B cell (primary cell): ENCODE measurements around the gene MZF1. TPM values are rescaled to one million over a fixed set of nuclear protein-coding genes. Genes with fewer than 3 reads are reported as not detected.

ENCODE experiments used
- ATAC-seq: fragments of 200-7000 bp; cut with Tn5 transposase; one replicate; pipeline ENCODE4 v1.10.0; 2021; ENCODE audit warnings: low read depth, mild to moderate bottlenecking, moderate number of reproducible peaks, moderate library complexity
- CTCF ChIA-PET: fragments of 350-600 bp; sonication (Branson Sonifier 250); formaldehyde crosslinking; loops from one replicate; lab custom pipeline; 2021; ENCODE audit warnings: antibody characterized with exemption, inconsistent platforms; lab: Charles Lee
- POLR2A ChIA-PET: fragments of 350-600 bp; sonication (Branson Sonifier 250); formaldehyde crosslinking; loops from one replicate; lab custom pipeline; 2021; ENCODE audit warnings: antibody characterized with exemption; lab: Charles Lee
- DNase-seq: peaks from one replicate; pipeline ENCODE4 v3.0.0; 2013
- H2AFZ ChIP-seq: 2 replicates; pipeline ENCODE4 v1.6.1; 2012; ENCODE audit warnings: mild to moderate bottlenecking, low read depth, low read length; ENCODE audit not compliant: insufficient read depth, poor library complexity, severe bottlenecking
- H3K27ac ChIP-seq, 2 donors: 1 replicate in 1 of 2; 2 replicates in 1 of 2; pipeline ENCODE4 v1.5.1; 2012 to 2013; ENCODE audit warnings: low read length in 2 of 2, mild to moderate bottlenecking in 2 of 2, moderate library complexity in 1 of 2
- H3K27me3 ChIP-seq, 4 experiments: fragments of 200-600 bp in 1 of 4; sonication (generic) in 1 of 4; replicated peaks in 1 of 4; 1 replicate in 2 of 4; 2 replicates in 2 of 4; pipeline versions ENCODE4 v1.6.1 to v1.7.0; 2013 to 2016; ENCODE audit warnings: low read length in 3 of 4, mild to moderate bottlenecking in 2 of 4, mixed read lengths in 1 of 4, moderate library complexity in 1 of 4; ENCODE audit not compliant: insufficient read depth in 4 of 4, control insufficient read depth in 3 of 4; ENCODE audit errors: control extremely low read depth in 1 of 4
- H3K36me3 ChIP-seq, 2 experiments: replicated peaks in 1 of 2; 1 replicate in 1 of 2; 2 replicates in 1 of 2; pipeline versions ENCODE4 v1.6.1 to v1.7.1; 2013; ENCODE audit warnings: low read length in 1 of 2; ENCODE audit not compliant: insufficient read depth in 2 of 2, control insufficient read depth in 1 of 2; ENCODE audit errors: control extremely low read depth in 1 of 2, extremely low read depth in 1 of 2
- H3K4me1 ChIP-seq, 2 donors: fragments of 200-600 bp in 1 of 2; sonication (generic) in 1 of 2; 1 replicate in 1 of 2; 2 replicates in 1 of 2; pipeline versions ENCODE4 v1.5.1 to v1.6.1; 2013 to 2017; ENCODE audit warnings: low read length in 2 of 2; ENCODE audit not compliant: control insufficient read depth in 2 of 2, insufficient read depth in 2 of 2
- H3K4me2 ChIP-seq: replicated peaks from 2 replicates; pipeline ENCODE3; 2012; ENCODE audit warnings: mild to moderate bottlenecking, low read depth, low read length; ENCODE audit not compliant: poor library complexity, severe bottlenecking
- H3K4me3 ChIP-seq, 5 experiments: fragments of 200-600 bp in 1 of 5; sonication (generic) in 1 of 5; 1 replicate in 3 of 5; 2 replicates in 2 of 5; pipeline versions ENCODE4 v1.5.1 to v1.7.0; 2011 to 2016; ENCODE audit warnings: low read length in 4 of 5, mild to moderate bottlenecking in 4 of 5, low read depth in 2 of 5, control low read depth in 1 of 5, moderate library complexity in 1 of 5; ENCODE audit not compliant: insufficient read depth in 1 of 5; ENCODE audit errors: control extremely low read depth in 1 of 5, extremely low read depth in 1 of 5
- H3K79me2 ChIP-seq: fragments of 200-600 bp; sonication (generic); one replicate; pipeline ENCODE4 v1.6.0; 2016; ENCODE audit warnings: low read length; ENCODE audit not compliant: control insufficient read depth, insufficient read depth
- H3K9ac ChIP-seq: fragments of 200-600 bp; sonication (generic); 2 replicates; pipeline ENCODE4 v1.6.1; 2017; ENCODE audit warnings: mild to moderate bottlenecking, low read length, moderate library complexity
- H3K9me3 ChIP-seq, 3 donors: one replicate each; pipeline versions ENCODE4 v1.6.1 to v1.7.1; 2013; ENCODE audit warnings: low read length in 2 of 3; ENCODE audit not compliant: control insufficient read depth in 2 of 3, insufficient read depth in 1 of 3; ENCODE audit errors: control extremely low read depth in 1 of 3
- H4K20me1 ChIP-seq: 2 replicates; pipeline ENCODE4 v1.6.0; 2012; ENCODE audit warnings: mild to moderate bottlenecking, low read length; ENCODE audit not compliant: insufficient read depth, control insufficient read depth, poor library complexity, severe bottlenecking
- H3K27ac Mint-ChIP-seq: one replicate; pipeline ENCODE4 v1.8.0; 2021; ENCODE audit warnings: mixed read lengths
- H3K27me3 Mint-ChIP-seq: one replicate; pipeline ENCODE4 v1.8.0; 2021; ENCODE audit warnings: mixed read lengths
- H3K4me1 Mint-ChIP-seq: one replicate; pipeline ENCODE4 v1.8.0; 2021; ENCODE audit warnings: mixed read lengths
- H3K4me3 Mint-ChIP-seq: one replicate; pipeline ENCODE4 v1.8.0; 2021; ENCODE audit warnings: mixed read lengths
- H3K9me3 Mint-ChIP-seq: one replicate; pipeline ENCODE4 v1.8.0; 2022; ENCODE audit warnings: mixed read lengths; ENCODE audit not compliant: insufficient read depth
- EZH2 ChIP-seq: IDR thresholded peaks from 2 replicates; pipeline ENCODE4 v1.6.1; 2012; ENCODE audit warnings: borderline replicate concordance, low read depth, mild to moderate bottlenecking, moderate library complexity, low read length; ENCODE audit not compliant: insufficient read depth, poor library complexity, severe bottlenecking
- WGBS: methylation state at CpG from one replicate; pipeline ENCODE4 v1.1.5; 2013; ENCODE audit warnings: missing lambda C conversion rate; ENCODE audit not compliant: insufficient coverage; 5-methylcytosine and 5-hydroxymethylcytosine counted together
- intact Hi-C: fragments of 100-400 bp; cut with micrococcal nuclease; formaldehyde crosslinking; loops from one replicate; pipeline ENCODE4 v1.10.0; 2022
- polyA plus RNA-seq: library from polyadenylated mRNA; depleted of rRNA; stranded (reverse); fragments of >200 nt; gene quantifications from 2 replicates; pipeline ENCODE4 v1.2.3, GENCODE V29; 2012
- total RNA-seq, 2 donors: library from RNA; stranded (reverse); fragments of 120-200 nt in 1 of 2; gene quantifications; 1 replicate in 1 of 2; 2 replicates in 1 of 2; pipeline versions ENCODE4 v1.2.3 to v1.2.4, GENCODE V29; 2013 to 2022
- TF ChIP-seq, protein P1 (sequence below): fragments of 200-600 bp; IDR thresholded peaks from one replicate; pipeline ENCODE4 v1.8.0; 2022; ENCODE audit warnings: antibody characterized with exemption, mild to moderate bottlenecking

The MZF1 gene
- total and polyA plus RNA-seq, 2 donors (not counting 1 experiment from before 2014, with no cell fraction given), result 79.4 to 95.8 TPM

- Mint-ChIP-seq H3K4me1 (peaks cover 43% of the 10 kb centered on the region), H3K4me3 (no peak overlapping the region), H3K27ac (no peak overlapping the region), H3K27me3 (no peaks in the 10 kb centered on the region), H3K9me3 (no peaks in the 10 kb centered on the region)
- Histone ChIP-seq H3K79me2 (peaks cover 58% of the 10 kb centered on the region), H3K27me3 (no peaks in the 10 kb centered on the region), H3K27ac (no peak overlapping the region), H2AFZ (no peak overlapping the region), H3K4me1 (peaks cover 26 to 36% of the 10 kb centered on the region in 2 donors), H3K4me2 (no peak overlapping the region), H4K20me1 (peaks cover 61% of the 10 kb centered on the region), H3K9me3 (no peaks in the 10 kb centered on the region), H3K4me3 (no peak overlapping the region), H3K36me3 (peaks cover 1 to 72% of the 10 kb centered on the region in 2 experiments), H3K9ac (no peak overlapping the region)
- POLR2A ChIA-PET, result no interaction called here
- WGBS, result 98% methylated on average over 11 of the region's 13 CpGs
- CTCF ChIA-PET, result no interaction called here
- no peak for ATAC-seq
- TF ChIP-seq, protein P1, sequence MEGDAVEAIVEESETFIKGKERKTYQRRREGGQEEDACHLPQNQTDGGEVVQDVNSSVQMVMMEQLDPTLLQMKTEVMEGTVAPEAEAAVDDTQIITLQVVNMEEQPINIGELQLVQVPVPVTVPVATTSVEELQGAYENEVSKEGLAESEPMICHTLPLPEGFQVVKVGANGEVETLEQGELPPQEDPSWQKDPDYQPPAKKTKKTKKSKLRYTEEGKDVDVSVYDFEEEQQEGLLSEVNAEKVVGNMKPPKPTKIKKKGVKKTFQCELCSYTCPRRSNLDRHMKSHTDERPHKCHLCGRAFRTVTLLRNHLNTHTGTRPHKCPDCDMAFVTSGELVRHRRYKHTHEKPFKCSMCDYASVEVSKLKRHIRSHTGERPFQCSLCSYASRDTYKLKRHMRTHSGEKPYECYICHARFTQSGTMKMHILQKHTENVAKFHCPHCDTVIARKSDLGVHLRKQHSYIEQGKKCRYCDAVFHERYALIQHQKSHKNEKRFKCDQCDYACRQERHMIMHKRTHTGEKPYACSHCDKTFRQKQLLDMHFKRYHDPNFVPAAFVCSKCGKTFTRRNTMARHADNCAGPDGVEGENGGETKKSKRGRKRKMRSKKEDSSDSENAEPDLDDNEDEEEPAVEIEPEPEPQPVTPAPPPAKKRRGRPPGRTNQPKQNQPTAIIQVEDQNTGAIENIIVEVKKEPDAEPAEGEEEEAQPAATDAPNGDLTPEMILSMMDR, result no peak
- TF ChIP-seq EZH2, result no peak
- intact Hi-C loops, result no loop called here
- DNase-seq, result peak; percentile 29
These were observed 22.6 kb downstream of the MZF1 start for GRCh38 chr19:58550362-58551122.

DNA sequence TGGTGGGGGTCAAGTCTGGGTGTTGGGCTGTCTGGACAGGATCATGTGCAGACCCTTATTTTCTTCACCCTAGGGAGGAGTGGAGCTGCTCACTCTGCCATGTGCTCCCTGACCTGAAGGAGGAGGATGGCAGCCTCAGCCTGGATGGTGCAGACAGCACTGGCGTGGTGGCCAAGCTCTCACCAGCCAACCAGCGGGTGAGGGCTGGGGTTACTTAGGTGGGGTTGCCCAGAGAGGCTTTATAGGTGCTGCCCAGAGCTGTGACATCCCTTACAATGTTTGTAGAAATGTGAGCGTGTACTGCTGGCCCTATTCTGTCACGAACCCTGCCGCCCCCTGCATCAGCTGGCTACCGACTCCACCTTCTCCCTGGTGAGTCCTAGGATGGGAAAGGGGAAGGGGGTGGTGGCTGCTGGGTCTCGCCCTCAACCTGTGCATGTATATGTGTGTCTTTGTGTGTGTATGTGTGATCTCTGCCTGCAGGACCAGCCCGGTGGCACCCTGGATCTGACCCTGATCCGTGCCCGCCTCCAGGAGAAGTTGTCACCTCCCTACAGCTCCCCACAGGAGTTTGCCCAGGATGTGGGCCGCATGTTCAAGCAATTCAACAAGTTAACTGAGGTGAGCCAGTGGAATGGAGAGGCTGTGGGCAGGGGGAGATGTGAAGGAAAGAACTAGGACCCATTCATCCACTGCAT, 23.3 kb downstream of the MZF1 start:
- ATAC-seq, result no peak
- intact Hi-C loops, result no loop called here
- H3K27ac ChIP-seq, result no peak overlapping the region
- TF ChIP-seq, protein P1, result no peak
- no peak for TF ChIP-seq EZH2
- H3K4me1 ChIP-seq, result peaks cover 26 to 38% of the 10 kb centered on the region in 2 donors
- H3K36me3 ChIP-seq, result peaks cover 1 to 73% of the 10 kb centered on the region in 2 experiments
- no peak overlapping the region for H3K4me2 ChIP-seq
- H3K9me3 ChIP-seq, result no peaks in the 10 kb centered on the region
- no peak overlapping the region for H3K9ac ChIP-seq
- Mint-ChIP-seq H3K4me1 (peaks cover 39% of the 10 kb centered on the region), H3K27me3 (no peaks in the 10 kb centered on the region), H3K9me3 (no peaks in the 10 kb centered on the region), H3K4me3 (no peak overlapping the region), H3K27ac (no peak overlapping the region)
- H4K20me1 ChIP-seq, result peaks cover 69% of the 10 kb centered on the region
- H3K79me2 ChIP-seq, result peaks cover 61% of the 10 kb centered on the region
- ChIA-PET POLR2A (no interaction called here), CTCF (interaction anchor here (1.1 kb wide), 1 partner anchor 30 kb away, joined by 3 read pairs; no protein-coding TSS in a partner anchor)
- no peak overlapping the region for H3K4me3 ChIP-seq
- DNase-seq, result peak; percentile 22
- no peak overlapping the region for H2AFZ ChIP-seq
- H3K27me3 ChIP-seq, result no peaks in the 10 kb centered on the region
- 100% methylated on average over 5 of the region's 11 CpGs for WGBS
